ENCODE measurements around the gene CELSR2.
A peak's percentile ranks its signal among the peaks of the same experiment; 100 is the strongest.
"Not testable (repeated sequence)": the region's sequence is repeated elsewhere in the genome, so short reads cannot be mapped to it uniquely, and the experiment has no call there.

Gene CELSR2

GRCh38 chr1:109248797-109249629, at the start of gene CELSR2:
CELSR2 (plus strand) TSS chr1:109249539; CDS start chr1:109250080, 541 bp downstream.
- DNase-seq (ENCODE audit: low spot score), result peak; percentile 84

GRCh38 chr1:109199710-109200109, 49.6 kb upstream of the CELSR2 start:
- DNase-seq (ENCODE audit: low spot score), result no peak

GRCh38 chr1:109201123-109201703, 48.1 kb upstream of the CELSR2 start:
- DNase-seq (ENCODE audit: low spot score), result peak; percentile 83

- no peak for DNase-seq (ENCODE audit: low spot score)
Measured at GRCh38 chr1:109204484-109204883, 44.9 kb upstream of the CELSR2 start.

- DNase-seq (ENCODE audit: low spot score), result no peak
Measured at GRCh38 chr1:109206339-109206738, 43.0 kb upstream of the CELSR2 start.

- DNase-seq (ENCODE audit: low spot score), result no peak
Measured at GRCh38 chr1:109207467-109208103, 41.8 kb upstream of the CELSR2 start.

GRCh38 chr1:109208394-109208793, 40.9 kb upstream of the CELSR2 start:
- DNase-seq (ENCODE audit: low spot score), result no peak

- DNase-seq (ENCODE audit: low spot score), result peak; percentile 48
Measured at GRCh38 chr1:109208836-109209463, 40.4 kb upstream of the CELSR2 start.

GRCh38 chr1:109210058-109210457, 39.3 kb upstream of the CELSR2 start:
- DNase-seq (ENCODE audit: low spot score), result no peak

GRCh38 chr1:109213345-109213823, 36.0 kb upstream of the CELSR2 start:
- no peak for DNase-seq (ENCODE audit: low spot score)

- peak; percentile 95 for DNase-seq (ENCODE audit: low spot score)
Measured at GRCh38 chr1:109213824-109214693, 35.3 kb upstream of the CELSR2 start, which contains the start of gene SARS1. SARS1 (plus strand) TSS chr1:109213918; CDS start chr1:109213993, 75 bp downstream.

GRCh38 chr1:109214695-109215623, 34.4 kb upstream of the CELSR2 start:
- peak; percentile 82 for DNase-seq (ENCODE audit: low spot score)

- DNase-seq (ENCODE audit: low spot score), result no peak
Measured at GRCh38 chr1:109216662-109217061, 32.7 kb upstream of the CELSR2 start.

GRCh38 chr1:109218516-109218915, 30.8 kb upstream of the CELSR2 start:
- DNase-seq (ENCODE audit: low spot score), result no peak

- DNase-seq (ENCODE audit: low spot score), result not testable (repeated sequence)
Measured at GRCh38 chr1:109221201-109221600, 28.1 kb upstream of the CELSR2 start.

GRCh38 chr1:109225308-109225707, 24.0 kb upstream of the CELSR2 start:
- DNase-seq (ENCODE audit: low spot score), result no peak

GRCh38 chr1:109225711-109226445, 23.5 kb upstream of the CELSR2 start:
- no peak for DNase-seq (ENCODE audit: low spot score)

- DNase-seq (ENCODE audit: low spot score), result peak; percentile 74
Measured at GRCh38 chr1:109228167-109228566, 21.2 kb upstream of the CELSR2 start.

- DNase-seq (ENCODE audit: low spot score), result no peak
Measured at GRCh38 chr1:109229531-109230127, 19.7 kb upstream of the CELSR2 start.

Measured in hepatic stellate cell (primary cell).